HuH-7 (cell line): ENCODE data around the gene MCMBP.

ENCODE experiments used
- DNase-seq: peaks from one replicate; pipeline ENCODE4 v3.0.0; 2011; ENCODE audit warnings: low spot score

Gene MCMBP

DNA sequence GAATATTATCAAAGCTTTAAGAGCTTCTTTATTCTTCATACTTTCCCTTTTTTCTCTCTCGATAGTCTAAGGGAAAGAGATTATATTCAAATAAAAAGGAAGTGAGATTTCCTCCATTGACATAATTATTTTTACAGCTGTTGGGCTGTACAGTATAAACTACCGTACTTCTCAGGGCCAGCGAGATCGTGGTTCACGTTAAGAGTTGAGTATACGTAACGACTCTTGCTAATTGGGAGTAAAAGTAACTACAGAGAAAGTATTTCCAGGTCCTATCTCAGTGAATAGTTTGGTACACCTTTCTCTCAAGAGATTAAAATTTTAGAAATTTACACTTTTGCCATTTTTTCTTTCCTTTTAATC is 89.0 kb downstream of the MCMBP start:
- no peak for DNase-seq

DNA sequence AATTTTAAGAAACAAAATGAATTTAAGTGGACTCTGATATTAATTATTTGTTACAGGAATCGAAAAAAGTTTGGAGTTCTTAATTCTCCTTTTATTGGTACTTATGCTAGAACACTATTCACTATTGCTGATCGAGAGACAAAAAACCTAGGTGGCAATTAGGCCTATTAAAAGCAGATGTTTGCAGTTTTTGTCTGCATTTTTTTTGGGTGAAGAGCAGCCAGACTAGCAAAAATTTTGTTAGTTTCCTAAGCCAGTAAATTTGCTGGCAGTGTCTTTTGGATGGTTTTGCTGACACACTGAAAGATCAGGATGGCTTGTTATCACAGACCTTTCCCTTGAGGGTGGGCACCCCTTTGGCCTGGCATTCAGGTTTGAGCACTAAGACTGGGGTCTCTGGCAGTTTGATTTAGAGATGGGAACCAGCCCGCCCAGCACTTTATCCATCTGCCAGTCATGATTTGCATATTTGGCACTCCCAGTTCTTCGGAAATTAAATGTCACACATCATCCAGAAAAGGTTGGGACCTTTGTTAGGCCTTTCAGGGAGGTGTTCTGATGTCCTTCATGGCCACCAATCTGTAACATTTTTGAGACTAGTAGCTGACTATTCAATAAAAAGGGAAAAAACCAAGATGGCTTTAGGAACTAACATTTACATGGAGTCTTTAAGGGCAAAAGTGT is 89.5 kb downstream of the MCMBP start:
- no peak for DNase-seq

DNA sequence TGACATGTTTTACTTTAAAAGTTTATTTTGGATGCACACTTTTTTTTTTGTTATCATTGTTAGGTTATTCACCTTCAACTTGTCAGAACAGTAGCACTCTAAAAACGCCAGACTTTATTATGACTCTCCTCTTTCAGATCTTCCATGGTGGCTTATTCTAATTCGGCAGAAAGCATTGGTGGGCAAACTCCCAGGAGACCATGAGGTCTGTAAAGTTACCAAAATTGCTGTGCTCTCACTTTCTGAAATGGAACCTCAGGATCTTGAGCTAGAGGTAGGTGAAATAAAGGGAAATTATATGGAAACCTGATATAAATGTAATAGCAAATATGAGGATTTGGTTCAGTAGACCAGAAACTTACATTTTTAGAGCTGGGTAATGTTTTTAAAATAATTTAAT is 91.1 kb downstream of the MCMBP start:
- DNase-seq, result no peak

DNA sequence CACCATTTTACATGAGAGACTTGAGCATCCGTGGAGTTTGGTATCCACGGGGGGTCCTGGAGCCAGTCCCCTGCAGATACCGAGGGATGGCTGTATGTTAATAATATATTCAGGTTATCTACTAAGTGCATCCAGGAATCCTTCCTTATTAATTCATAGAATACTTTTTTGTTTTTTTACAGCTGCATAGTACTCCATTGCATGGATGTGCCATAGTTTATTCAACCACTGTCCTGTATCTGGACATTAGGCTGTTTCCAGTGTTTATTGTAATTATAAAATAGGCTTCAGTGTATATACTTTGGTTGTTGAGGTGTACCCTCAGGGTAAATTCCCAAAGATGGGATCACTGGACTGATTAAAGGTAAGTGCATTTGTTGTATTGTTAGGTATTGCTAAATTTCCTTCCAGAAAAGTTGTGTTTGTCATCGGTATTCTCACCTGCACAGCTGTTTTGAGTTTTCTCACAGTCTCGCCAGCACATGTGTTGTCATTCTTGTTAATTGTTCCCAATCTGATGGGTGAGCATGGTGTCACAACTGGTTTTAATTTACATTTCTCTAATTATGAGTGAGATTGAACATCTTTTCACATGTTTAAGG is 91.7 kb downstream of the MCMBP start:
- no peak for DNase-seq
